ENCODE results near the gene CGNL1.

CGNL1 gene

DNA sequence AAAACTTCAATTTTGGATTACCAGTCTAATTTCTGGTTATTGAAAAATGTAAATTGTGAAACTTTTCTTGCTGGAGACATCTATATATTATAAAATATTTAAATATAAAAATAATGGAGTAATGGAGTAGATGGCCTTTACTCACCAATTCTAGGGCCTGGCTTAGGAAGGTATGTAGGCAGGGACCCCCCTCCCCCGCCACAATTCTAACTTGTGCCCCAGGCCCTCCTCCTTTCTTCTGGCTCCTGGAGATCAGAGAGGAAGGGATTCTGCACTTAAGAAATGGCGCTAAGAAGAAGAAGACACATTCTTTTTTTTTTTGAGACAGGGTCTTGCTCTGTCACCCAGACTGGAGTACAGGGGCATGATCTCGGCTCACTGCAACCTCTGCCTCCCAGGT, 49.5 kb downstream of the CGNL1 start:
- DNase-seq, result no peak

DNA sequence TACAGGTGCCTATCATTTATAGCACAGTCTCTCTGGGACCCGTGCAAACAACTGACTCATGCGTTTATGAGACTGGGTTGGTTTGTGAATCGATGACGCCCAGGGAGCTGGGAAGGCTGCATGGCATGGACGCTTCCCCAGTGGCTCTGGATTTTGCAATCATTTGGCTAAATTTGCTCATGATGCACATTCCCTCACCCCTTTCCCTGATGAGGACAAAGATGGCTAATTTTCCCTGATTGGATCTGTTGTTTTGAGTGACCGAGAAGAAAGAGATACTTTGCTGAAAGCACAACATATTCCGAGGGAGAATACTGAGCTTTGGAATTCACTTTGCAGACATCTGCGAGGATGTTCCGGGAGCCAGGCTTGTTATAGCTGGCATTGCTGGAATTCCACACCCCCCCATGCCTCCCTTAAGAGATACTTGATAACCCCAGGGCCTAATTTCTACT, 51.1 kb downstream of the CGNL1 start:
- no peak for DNase-seq

DNA sequence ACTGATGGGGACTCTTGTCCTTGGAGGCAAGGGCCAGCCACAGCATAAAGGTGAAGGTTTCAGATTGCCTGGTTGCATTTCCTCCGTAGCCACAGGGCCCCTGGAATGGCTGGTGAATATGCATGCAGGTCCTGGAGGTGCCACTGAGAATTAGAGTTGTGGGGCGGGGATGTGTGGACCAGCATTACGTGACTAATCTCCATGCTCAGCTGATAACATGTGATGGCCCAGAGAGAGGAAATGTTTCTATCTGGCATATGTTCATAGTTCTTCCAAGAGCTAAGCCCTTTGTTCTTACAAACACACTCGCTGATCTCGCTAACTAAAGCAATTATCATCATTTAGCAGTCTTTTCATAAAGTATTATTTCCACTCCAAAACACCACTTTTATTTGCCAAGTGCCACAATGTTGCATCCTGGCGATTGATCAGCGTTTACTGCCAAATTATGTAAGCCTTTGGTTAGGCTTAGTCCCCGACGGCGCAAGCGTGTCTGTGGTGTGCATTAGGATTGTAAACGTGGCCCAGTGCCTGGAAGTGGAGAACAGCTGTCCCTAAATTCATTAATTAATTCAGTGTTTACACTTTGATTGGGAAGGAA, 55.9 kb downstream of the CGNL1 start:
- DNase-seq, result no peak

DNA sequence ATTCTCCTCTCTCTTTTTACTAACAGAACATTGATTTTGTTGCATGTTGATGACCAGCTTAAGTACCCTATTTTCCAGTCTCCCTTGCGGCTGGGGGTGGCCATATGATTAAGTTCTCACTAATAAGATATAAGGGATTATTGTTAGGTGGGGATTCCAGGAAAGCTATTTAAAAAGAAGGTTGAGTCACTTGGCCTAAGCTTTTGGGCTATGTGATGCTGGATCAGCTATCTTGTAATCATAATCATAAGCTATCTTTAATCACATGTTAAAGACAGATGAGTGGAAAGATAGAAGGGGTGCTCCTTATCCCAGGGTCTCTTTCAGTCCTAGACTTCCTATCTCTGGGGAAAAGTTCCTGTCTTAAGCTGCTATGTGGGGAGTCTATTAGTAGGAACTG, 59.9 kb downstream of the CGNL1 start:
- no peak for DNase-seq

DNA sequence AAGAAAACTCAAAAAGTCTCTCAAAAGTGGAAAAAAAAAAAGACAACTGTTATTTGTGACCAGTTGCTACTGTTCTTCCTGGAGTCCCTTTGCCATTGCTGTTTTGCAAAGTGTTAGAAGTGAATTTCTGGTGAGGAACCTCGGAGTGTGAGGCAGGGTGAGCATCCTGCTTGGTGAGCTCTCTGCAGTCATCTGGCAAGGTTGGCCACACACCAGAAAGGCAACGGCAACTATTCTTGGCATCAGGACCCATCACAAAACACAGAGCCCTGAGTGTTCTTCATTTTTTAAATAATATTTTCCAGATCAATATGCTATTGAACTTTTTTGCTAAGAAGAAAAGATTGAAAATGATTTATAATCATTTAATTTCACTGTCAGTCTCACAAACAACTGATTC, 60.7 kb downstream of the CGNL1 start:
- no peak for DNase-seq

DNA sequence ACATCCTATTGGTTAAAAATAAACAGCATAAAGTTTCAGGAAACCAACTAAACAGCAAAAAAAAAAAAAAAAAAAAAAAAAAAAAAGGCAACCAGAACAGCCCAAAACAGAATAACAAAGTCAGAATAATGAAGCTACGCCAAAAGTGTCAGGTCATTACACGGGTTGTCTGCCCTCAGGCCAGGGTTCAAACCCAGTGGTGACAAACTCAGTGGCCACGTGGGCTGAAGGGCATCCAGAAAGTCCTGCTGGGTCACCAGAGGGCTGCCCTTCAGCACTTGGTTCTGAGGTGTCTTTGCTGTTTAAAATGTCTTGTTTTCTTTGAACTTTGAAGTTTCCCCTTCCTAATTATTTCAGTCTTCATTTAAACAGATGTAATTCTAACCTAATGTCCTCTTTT, 61.3 kb downstream of the CGNL1 start:
- no peak for DNase-seq

DNA sequence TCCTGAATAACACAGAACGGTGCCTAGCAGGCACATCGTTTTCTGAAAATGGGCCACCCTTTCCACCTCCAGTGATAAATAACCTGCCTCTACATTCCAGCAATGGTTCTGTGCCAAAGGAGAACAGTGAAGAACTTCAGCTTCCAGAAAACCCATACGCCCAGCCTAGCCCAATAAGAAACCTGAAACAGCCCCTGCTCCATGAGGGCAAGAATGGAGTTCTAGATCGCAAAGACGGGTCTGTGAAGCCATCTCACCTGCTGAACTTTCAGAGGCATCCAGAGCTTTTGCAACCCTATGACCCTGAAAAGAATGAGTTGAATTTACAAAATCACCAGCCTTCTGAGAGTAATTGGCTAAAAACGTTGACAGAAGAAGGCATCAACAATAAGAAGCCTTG, 61.9 kb downstream of the CGNL1 start:
- no peak for DNase-seq

DNA sequence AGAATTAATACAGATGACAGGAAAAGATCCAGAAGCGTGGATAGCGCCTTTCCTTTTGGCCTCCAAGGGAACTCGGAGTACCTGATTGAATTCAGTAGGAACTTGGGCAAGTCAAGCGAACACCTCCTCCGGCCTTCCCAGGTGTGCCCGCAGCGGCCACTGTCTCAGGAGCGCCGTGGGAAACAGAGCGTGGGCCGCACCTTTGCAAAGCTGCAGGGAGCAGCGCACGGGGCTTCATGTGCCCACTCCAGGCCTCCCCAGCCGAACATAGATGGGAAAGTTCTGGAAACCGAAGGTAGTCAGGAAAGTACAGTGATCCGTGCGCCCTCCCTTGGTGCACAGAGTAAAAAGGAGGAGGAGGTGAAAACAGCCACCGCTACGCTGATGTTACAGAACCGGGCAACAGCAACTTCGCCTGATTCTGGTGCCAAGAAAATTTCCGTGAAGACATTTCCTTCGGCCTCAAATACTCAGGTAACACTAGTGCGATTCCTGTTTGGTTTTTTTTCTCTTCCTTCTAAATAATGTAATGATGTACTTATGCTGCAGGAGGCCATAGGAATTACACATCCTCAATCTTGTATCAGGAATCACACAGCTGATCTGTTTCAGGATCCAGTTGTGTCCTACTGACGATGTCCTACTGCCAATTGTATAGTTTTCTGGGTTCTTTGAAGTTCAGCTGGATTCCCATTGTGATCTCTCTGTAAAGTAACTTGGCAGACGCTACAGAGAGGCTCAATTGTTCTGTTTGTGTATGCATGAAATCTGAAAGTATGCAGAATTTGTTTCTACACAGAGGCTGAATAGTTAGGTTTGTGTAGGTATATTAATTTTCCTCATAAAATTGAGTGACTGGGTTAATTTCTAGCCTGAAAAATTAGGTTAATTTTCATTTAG, 63.1 kb downstream of the CGNL1 start:
- no peak for DNase-seq

DNA sequence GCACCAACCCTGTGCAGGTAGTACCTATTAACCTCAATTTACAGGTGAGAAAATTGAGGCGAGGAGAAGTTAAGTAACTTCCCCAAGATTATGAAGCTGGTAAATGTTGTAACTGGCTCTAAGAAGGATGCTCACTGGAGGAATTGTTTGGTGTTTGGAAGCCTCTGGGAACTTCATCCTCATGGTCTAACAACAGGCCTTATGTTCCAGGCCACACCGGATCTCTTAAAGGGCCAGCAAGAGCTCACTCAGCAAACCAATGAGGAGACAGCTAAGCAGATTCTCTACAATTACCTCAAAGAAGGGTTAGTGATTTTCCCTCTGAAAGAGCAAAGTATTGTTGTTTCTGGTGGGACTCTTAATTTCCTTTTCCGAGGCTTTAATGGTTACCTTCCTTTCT, 63.9 kb downstream of the CGNL1 start:
- DNase-seq, result no peak

DNA sequence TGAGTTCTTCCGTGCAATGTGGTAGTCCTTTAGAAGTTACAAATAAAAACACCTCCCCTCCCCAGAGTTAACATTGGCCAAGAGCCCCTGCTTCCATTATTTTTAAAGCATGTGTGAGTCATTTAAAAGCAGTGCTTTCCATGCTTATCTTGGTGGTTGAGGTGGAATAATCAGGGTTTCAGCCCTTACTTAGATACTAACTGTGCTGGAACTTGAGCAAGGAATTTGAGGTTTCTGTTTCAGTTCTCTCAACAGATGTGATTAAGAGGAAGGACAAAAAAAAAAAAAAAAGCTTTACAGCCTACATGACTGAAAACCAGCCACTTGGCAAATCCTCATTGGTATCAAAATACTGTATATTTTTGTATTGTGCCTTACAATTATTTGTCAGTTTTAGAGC, 64.5 kb downstream of the CGNL1 start:
- DNase-seq, result no peak

DNA sequence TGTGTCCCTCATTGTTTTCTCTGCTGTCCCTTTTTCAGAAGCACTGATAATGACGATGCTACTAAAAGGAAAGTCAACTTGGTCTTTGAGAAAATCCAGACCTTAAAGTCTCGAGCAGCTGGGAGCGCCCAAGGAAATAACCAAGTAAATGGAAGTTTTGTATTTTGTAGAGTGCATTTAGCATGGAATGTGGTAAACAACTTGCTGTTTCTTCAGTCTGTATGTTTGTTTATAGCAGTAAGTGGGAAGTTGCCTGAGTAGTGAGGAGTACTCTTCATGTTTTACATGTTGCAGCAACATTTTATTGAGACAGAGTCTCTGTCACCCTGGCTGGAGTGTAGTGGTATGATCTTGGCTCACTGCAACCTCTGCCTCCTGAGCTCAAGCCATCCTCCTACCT, 66.0 kb downstream of the CGNL1 start:
- no peak for DNase-seq

DNA sequence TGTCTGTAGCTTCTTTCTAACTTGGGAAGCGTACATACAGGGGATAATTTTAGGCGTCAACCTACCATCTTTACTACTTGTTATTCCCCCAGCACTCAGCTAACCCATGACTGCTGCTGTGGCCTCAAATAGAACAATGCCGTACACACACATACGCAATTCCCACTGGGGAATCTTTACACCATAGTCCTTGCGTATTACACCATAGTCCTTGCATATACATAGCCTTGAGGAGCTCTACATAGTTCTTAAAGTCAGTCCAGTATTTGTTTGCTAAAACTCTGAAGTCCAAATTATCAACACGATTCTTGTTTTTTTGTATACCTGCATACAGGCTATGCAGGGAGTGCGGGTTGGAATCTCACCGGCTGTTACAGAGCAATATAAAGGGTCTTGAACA, 67.2 kb downstream of the CGNL1 start:
- DNase-seq, result no peak

DNA sequence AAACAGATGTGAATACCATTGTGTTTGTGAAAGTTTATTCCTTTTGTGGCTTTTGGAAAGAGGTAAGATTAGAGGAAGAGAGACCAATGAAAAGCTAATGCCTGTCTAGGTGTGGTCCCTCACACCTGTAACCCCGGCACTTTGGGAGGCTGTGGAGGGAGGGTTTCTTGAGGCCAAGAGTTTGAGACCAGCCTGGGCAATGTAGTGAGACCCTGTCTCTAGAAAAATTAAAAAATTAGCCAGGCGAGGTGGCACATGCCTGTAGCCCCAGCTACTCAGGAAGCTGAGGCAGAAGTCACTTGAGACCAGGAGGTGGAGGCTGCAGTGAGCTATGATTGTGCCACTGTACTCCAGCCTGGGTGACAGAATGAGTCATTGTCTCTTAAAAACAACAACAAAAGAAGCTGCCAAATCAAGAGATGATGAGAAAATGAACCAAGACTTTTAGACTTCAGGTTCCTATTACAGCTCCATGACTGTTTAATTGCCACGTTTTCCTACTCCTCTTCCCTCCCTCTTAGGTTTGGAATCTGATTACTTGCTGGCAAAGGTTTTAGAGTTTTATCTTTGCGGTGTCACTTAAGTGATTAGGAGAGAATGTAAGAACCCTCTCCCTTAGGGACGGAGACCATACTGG, 68.7 kb downstream of the CGNL1 start:
- no peak for DNase-seq

DNA sequence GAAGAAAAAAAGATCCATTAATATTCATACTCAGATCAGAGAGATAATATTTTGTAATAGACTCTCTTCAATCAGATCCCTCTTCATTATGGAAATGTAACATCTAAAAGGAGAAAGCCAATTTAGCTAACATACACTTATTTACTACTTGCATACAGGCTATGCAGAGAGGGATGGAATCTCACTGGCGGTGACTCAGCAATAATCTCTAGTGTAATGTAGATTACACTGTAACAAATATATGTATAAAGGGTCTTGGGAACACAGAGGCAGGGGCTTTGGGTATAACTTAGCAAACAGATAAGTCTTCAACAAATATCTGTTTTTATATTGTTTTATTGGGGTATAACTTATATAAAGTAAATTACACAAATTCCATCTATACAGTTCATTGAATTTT, 69.6 kb downstream of the CGNL1 start:
- no peak for DNase-seq

DNA sequence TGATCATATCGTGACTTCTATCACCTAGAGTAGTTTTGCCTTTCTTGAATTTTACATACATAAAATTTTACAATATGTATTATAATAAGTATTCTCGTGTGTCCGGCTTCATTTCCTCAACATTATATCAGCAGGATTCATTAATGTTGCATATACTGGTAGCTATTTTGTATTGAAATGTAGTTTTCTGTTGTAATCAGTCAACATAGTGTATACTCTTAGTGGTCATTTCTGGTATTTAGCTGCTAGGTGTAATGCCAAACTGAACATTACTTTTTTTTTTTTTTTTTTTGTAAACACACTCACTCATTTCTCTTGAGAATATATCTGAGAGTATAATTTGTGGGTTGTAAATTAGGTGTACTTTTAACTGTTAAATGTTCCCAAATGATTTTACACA, 70.1 kb downstream of the CGNL1 start:
- no peak for DNase-seq

DNA sequence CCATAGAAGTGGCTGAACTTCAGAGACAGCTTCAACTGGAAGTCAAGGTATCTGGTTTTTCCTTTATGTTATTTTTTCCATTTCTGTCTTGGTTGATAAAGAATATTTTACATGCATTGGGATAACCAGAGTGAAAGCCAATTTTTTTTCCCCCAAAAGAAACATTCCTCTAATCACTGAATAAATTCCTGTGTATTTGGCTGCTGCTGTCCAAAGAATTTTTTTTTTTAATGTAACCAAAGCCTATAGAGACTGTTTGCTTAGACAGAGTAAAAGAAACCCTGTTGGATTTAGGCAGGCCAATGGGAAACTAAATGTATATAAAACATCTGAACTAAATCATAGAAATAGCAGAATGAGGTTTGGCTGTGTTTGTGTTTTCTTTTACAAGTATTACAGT, 75.2 kb downstream of the CGNL1 start:
- no peak for DNase-seq

DNA sequence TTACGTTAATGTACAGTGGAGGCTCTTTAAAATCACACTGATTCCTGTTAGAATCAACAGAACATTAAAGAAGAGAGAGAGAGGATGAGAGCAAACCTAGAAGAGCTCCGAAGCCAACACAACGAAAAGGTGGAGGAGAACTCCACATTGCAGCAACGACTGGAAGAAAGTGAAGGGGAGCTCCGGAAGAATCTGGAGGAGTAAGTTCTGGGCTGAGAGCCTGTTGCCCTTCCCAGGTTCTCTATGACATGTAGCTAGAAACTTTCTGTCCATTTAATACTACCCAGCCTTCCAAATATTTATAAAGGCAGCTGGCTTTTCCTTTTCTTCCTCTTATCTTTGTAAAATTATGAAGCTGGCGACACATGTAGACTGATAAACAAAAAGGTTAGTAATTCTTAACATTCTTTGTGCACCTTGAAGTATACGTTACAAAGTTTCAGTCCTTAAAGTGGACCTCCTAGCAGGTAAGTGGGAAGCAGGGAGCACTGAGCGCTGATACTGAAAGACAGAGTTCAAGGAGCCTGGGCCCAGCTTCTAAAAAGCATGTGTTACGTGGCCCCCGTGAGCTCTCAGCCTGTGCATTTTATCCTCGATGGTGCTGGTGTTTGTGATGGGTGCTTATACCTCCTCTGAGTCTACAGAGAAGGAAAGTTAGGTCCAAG, 75.9 kb downstream of the CGNL1 start:
- DNase-seq, result no peak

DNA sequence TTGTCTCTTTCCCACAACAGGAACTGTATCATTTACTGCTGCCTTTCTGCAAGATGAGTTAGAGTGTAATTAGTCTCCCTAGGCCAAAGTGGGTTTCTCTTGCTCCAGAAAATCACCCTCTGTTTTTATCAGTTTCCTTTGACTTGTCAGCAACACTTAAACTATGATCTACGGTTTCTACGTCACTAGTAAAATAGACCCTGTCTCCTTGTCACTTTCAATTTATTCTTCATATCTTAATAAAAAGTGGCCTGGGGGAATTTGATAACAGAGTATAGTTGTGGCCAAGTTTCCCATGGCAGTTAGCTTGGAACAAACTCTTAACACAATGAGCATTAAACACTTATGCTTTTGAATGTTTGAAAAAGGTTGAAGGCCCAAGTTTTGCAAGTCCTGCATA, 79.6 kb downstream of the CGNL1 start:
- DNase-seq, result no peak

DNA sequence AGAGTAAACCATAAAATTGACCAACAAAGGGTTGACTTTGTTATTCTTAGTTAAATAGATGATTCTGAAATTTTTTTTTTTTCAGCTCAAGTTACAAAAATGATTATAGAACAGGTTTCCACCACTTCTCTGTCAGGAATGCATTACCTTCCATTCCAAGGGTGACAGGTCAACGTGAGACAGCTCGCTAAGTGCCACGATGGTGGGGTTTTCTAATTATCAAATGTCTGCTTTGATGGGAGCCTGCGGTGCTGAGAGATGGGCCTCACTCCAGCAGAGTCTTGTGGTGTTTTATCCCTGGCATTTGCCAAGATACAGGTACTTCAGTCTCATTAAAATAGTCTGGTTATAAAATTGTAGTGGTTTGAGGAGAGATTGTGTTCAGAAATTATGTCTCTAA, 80.3 kb downstream of the CGNL1 start:
- no peak for DNase-seq

DNA sequence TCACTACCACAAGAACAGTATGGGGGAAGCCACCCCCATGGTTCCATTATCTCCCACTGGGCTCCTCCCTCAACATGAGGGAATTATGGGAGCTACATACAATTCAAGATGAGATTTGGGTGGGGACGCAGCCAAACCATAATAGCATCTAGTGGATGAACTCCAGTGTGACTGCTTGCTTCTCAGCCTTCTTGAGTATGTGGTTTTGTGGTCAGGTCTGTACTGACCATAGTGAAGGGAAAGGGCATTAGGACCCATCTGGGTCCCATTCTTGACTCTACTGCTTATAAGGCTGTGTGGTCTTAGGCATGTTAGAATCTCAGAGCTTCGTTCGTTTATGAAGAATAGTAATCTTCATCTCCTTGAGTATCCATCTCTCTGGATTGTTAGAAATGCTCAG, 81.4 kb downstream of the CGNL1 start:
- no peak for DNase-seq

DNA sequence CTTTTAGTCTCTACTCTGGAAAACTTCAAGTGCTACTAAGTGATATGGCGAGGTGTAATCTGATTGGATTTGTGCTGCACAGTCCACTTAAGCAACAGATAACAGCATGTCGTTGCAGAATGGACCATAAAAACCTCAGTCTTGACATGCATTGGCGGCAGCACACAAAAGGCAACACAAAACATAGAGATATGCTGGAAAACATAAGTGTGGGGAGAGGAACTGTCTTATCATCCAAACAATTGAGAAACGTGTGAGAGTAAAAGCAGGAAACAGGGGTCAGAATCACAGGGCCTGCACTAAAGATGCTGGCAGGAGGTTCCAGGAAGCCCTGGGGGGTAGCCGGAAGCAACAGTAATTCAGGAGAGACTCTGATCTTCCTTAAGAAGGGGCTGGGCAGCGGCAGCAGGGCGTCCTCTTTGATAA, 82.1 kb downstream of the CGNL1 start:
- no peak for DNase-seq

DNA sequence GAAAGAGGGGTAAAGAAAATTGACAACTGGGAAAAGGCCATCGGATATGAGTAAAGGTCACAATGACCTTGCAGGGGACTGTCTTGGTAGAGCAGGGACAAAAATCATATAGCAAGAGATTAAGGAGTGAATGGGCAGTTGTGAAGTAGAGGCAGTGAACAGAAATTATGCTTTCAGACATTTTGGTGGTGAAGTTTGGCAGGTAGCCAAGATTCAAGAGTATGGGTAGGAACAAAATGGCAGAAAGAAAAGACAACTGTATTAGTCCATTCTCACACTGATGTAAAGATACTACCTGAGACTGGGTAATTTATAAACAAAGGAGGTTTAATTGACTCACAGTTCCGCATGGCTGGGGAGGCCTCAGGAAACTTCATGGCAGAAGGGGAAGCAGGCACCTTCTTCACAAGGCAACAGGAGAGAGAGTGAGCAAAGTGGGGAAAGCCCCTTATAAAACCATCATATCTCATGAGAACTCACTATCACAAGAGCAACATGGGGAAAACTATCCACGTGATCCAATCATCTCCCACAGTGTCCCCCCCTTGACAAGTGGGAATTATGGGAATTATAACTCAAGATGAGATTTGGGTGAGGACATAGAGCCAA, 84.0 kb downstream of the CGNL1 start:
- DNase-seq, result no peak

DNA sequence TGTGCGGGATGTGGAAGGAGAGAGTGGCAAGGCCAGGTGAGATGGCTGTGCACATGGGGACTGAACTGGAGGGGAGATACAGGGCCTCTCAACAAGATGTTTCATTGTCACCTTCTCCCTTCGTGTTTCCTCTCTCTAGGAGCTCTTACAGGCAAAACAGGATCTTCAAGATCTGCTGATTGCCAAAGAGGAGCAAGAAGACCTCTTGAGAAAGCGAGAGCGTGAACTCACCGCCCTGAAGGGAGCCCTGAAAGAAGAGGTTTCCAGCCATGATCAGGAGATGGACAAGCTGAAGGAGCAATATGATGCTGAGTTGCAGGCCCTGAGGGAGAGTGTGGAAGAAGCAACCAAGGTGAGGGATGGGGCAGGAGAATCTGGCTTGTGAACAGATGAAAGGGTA, 85.2 kb downstream of the CGNL1 start:
- DNase-seq, result no peak

Measured in activated CD4-positive, alpha-beta T cell treated with anti-CD3 and anti-CD28 coated beads for 4 hours (primary cell).